Measurements from ENCODE around the gene SHISA7.

SHISA7 gene

GRCh38 chr19:55478364-55478763 is 35.3 kb upstream of the SHISA7 start:
- no peaks in the 10 kb centered on the region for H3K9me3 ChIP-seq (ENCODE audit: insufficient read depth, low read depth, low read length)
- H3K4me3 ChIP-seq (ENCODE audit: low read length, poor library complexity, severe bottlenecking), result peak overlapping the region; percentile 75
- H3K79me2 ChIP-seq (ENCODE audit: insufficient read depth, low read length), result peaks cover 19% of the 10 kb centered on the region
- peak overlapping the region; percentile 80 for H3K4me2 ChIP-seq (ENCODE audit: low read depth, low read length, poor library complexity, severe bottlenecking)
- H3K9ac ChIP-seq (ENCODE audit: low read depth, low read length, poor library complexity, severe bottlenecking), result peak overlapping the region; percentile 89
- H2AFZ ChIP-seq (ENCODE audit: low read length), result no peak overlapping the region
- no peaks in the 10 kb centered on the region for H3K27me3 ChIP-seq (ENCODE audit: insufficient read depth, low read length, poor library complexity, severe bottlenecking)
- H3F3A ChIP-seq (ENCODE audit: low read depth), result no peaks in the 10 kb centered on the region
- H3K4me1 ChIP-seq (ENCODE audit: insufficient read depth, low read length, poor library complexity, severe bottlenecking), result peaks cover 17% of the 10 kb centered on the region
- TF ChIP-seq EZH2phosphoT487 (IDR thresholded peaks at IDR 0.05; ENCODE audit: borderline replicate concordance), result no peak
- no peak for TF ChIP-seq CTCF (conservative IDR thresholded peaks at IDR 0.05; ENCODE audit: low read length)
- peaks cover 6% of the 10 kb centered on the region for H4K20me1 ChIP-seq (ENCODE audit: insufficient read depth, low read length, poor library complexity, severe bottlenecking)
- H3K9me2 ChIP-seq (replicated peaks; ENCODE audit: low read depth, low read length), result no peaks in the 10 kb centered on the region
- no peaks in the 10 kb centered on the region for H3K36me3 ChIP-seq (ENCODE audit: insufficient read depth, low read length)

GRCh38 chr19:55477905-55478304 is 34.8 kb upstream of the SHISA7 start:
- Histone ChIP-seq H3K9me3 (ENCODE audit: insufficient read depth, low read depth, low read length) (no peaks in the 10 kb centered on the region), H3K4me3 (ENCODE audit: low read length, poor library complexity, severe bottlenecking) (peak overlapping the region; percentile 75), H2AFZ (ENCODE audit: low read length) (no peak overlapping the region), H3K4me2 (ENCODE audit: low read depth, low read length, poor library complexity, severe bottlenecking) (peak overlapping the region; percentile 80), H3K79me2 (ENCODE audit: insufficient read depth, low read length) (peaks cover 19% of the 10 kb centered on the region), H3K27me3 (ENCODE audit: insufficient read depth, low read length, poor library complexity, severe bottlenecking) (no peaks in the 10 kb centered on the region), H3K4me1 (ENCODE audit: insufficient read depth, low read length, poor library complexity, severe bottlenecking) (peaks cover 17% of the 10 kb centered on the region), H3K9ac (ENCODE audit: low read depth, low read length, poor library complexity, severe bottlenecking) (peak overlapping the region; percentile 89), H3F3A (ENCODE audit: low read depth) (no peaks in the 10 kb centered on the region), H4K20me1 (ENCODE audit: insufficient read depth, low read length, poor library complexity, severe bottlenecking) (peaks cover 6% of the 10 kb centered on the region), H3K36me3 (ENCODE audit: insufficient read depth, low read length) (no peaks in the 10 kb centered on the region), H3K9me2 (replicated peaks; ENCODE audit: low read depth, low read length) (no peaks in the 10 kb centered on the region)
- TF ChIP-seq CTCF (conservative IDR thresholded peaks at IDR 0.05; ENCODE audit: low read length) (no peak), EZH2phosphoT487 (IDR thresholded peaks at IDR 0.05; ENCODE audit: borderline replicate concordance) (no peak)

- Histone ChIP-seq H3K4me3 (ENCODE audit: low read length, poor library complexity, severe bottlenecking) (peak within 1 kb of the TSS; percentile 81), H4K20me1 (ENCODE audit: insufficient read depth, low read length, poor library complexity, severe bottlenecking) (peaks cover 6% of the 10 kb centered on the region), H3F3A (ENCODE audit: low read depth) (no peaks in the 10 kb centered on the region), H2AFZ (ENCODE audit: low read length) (peak within 1 kb of the TSS; percentile 94), H3K79me2 (ENCODE audit: insufficient read depth, low read length) (peaks cover 19% of the 10 kb centered on the region), H3K27me3 (ENCODE audit: insufficient read depth, low read length, poor library complexity, severe bottlenecking) (no peaks in the 10 kb centered on the region), H3K4me1 (ENCODE audit: insufficient read depth, low read length, poor library complexity, severe bottlenecking) (peaks cover 17% of the 10 kb centered on the region), H3K4me2 (ENCODE audit: low read depth, low read length, poor library complexity, severe bottlenecking) (peak within 1 kb of the TSS; percentile 80), H3K36me3 (ENCODE audit: insufficient read depth, low read length) (no peaks in the 10 kb centered on the region), H3K9me2 (replicated peaks; ENCODE audit: low read depth, low read length) (no peaks in the 10 kb centered on the region), H3K9me3 (ENCODE audit: insufficient read depth, low read depth, low read length) (no peaks in the 10 kb centered on the region), H3K9ac (ENCODE audit: low read depth, low read length, poor library complexity, severe bottlenecking) (peak within 1 kb of the TSS; percentile 89)
- TF ChIP-seq CTCF (conservative IDR thresholded peaks at IDR 0.05; ENCODE audit: low read length) (no peak), EZH2phosphoT487 (IDR thresholded peaks at IDR 0.05; ENCODE audit: borderline replicate concordance) (no peak)
Measured at GRCh38 chr19:55476100-55476775, 33.1 kb upstream of the SHISA7 start, which contains the start of gene ZNF628. TSS of gene ZNF628 (plus strand) at chr19:55476617. CDS start at chr19:55479911, 3,294 bp downstream.
